ENCODE measurements around the gene MOB3B. TPM values are rescaled to one million over a fixed set of nuclear protein-coding genes. Genes with fewer than 3 reads are reported as not detected.

The MOB3B gene
- total RNA-seq, 4 donors from 2014 or later, result 9.8 to 17.6 (median 14.6) TPM

- Histone ChIP-seq H3K9me3 (no peaks in the 10 kb centered on the region), H3K27ac (peak overlapping the region; percentile 90 to 99 (median 94)), H3K4me3 (replicated peaks in 1 of 3) (no peak overlapping the region), H3K27me3 (no peaks in the 10 kb centered on the region), H3K36me3 (no peaks in the 10 kb centered on the region), H3K4me1 (peaks cover 82 to 88% of the 10 kb centered on the region in 2 donors)
- no peak for DNase-seq
- intact Hi-C loops (cut with DNase I), result no loop called here
- TF ChIP-seq POLR2A (IDR thresholded peaks at IDR 0.05), result no peak
- TF ChIP-seq, protein P1, sequence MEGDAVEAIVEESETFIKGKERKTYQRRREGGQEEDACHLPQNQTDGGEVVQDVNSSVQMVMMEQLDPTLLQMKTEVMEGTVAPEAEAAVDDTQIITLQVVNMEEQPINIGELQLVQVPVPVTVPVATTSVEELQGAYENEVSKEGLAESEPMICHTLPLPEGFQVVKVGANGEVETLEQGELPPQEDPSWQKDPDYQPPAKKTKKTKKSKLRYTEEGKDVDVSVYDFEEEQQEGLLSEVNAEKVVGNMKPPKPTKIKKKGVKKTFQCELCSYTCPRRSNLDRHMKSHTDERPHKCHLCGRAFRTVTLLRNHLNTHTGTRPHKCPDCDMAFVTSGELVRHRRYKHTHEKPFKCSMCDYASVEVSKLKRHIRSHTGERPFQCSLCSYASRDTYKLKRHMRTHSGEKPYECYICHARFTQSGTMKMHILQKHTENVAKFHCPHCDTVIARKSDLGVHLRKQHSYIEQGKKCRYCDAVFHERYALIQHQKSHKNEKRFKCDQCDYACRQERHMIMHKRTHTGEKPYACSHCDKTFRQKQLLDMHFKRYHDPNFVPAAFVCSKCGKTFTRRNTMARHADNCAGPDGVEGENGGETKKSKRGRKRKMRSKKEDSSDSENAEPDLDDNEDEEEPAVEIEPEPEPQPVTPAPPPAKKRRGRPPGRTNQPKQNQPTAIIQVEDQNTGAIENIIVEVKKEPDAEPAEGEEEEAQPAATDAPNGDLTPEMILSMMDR (IDR thresholded peaks at IDR 0.05), result no peak
- WGBS, 2 donors, result 63 to 70% methylated on average over 2 of the region's 2 CpGs
Observed at GRCh38 chr9:27431543-27432147, 98.0 kb downstream of the MOB3B start.

DNA sequence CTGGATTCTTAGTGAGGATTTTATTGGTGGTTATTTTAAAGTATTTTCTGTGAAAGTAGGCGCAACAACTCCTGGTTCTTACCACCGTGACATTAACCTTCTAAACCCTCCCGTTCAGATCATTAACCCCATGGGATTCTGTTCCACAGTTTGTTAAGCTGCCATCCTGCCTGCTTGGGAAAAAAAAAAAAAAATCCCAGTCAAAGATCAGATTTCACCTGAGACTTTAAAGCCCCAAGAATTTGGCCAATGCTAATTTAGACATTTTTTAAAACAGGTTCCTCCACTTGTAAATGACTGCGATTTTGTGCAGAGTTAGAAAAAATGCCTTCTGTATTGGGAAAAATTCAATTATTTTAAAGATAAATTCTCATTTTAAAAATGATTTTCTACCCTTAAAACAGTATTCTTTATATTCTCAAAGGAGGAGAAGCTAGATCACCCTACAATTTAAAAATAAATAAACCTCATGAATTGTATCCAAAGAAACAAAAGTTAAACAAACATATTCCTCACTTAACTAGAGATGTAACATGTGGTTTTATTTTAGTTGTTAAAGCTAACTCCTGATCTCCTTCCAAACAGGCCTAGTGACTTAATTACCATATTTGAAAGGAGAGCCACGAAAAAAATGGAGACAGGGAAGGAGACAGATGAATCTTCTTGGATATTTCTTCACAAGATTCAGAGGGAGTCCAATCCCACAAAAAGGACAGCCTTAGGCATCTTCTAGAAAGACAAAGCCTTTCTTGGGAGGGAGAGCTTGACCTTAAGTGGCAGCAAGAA, 98.7 kb downstream of the MOB3B start:
- H3K36me3 ChIP-seq, result no peaks in the 10 kb centered on the region

DNA sequence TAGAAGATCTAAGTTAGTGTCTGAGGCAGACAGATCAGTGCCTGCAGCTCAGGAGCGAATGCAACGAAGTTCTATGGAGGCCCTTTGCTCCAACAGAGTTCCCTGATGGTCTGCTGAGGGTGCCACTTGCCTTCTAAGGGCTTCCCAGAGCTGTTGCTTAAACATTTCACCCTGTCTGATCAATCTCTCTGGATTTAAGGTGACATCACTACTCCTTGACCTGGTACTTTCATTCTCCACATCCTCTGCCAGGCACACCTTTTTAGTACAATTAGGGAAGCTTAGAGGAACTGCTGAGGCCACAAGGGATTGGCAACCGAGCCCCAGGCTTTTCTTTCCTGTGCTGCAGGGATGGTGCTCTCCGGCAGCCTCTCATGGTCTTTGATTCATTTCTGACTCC, 99.7 kb downstream of the MOB3B start:
- DNase-seq, result no peak
- H3K27ac ChIP-seq, result peak overlapping the region; percentile 90 to 99 (median 94)
- 85 to 96% methylated on average over 4 of the region's 4 CpGs for WGBS, 2 donors
- TF ChIP-seq POLR2A (IDR thresholded peaks at IDR 0.05), result no peak
- TF ChIP-seq, protein P1 (IDR thresholded peaks at IDR 0.05), result no peak
- no peaks in the 10 kb centered on the region for H3K9me3 ChIP-seq
- peaks cover 86 to 90% of the 10 kb centered on the region in 2 donors for H3K4me1 ChIP-seq
- no peaks in the 10 kb centered on the region for H3K27me3 ChIP-seq
- intact Hi-C loops (cut with DNase I), result no loop called here
- no peaks in the 10 kb centered on the region for H3K36me3 ChIP-seq
- H3K4me3 ChIP-seq (replicated peaks in 1 of 3), result no peak overlapping the region

More for the DNA sequence above, 98.7 kb downstream of the MOB3B start:
- WGBS, 2 donors, result 21 to 33% methylated on average over 5 of the region's 5 CpGs
- Histone ChIP-seq H3K27me3 (no peaks in the 10 kb centered on the region), H3K9me3 (no peaks in the 10 kb centered on the region), H3K27ac (peak overlapping the region; percentile 90 to 99 (median 94)), H3K4me1 (peaks cover 89 to 90% of the 10 kb centered on the region in 2 donors), H3K4me3 (replicated peaks in 1 of 3) (no peak overlapping the region)
- TF ChIP-seq POLR2A (IDR thresholded peaks at IDR 0.05), result no peak
- TF ChIP-seq, protein P1 (IDR thresholded peaks at IDR 0.05), result peak in 1 of 6 experiments; percentile 10
- no peak for DNase-seq
- intact Hi-C loops (cut with DNase I), result no loop called here

- no peaks in the 10 kb centered on the region for H3K27me3 ChIP-seq
- intact Hi-C loops (cut with DNase I), result no loop called here
- no peak for DNase-seq
- H3K4me3 ChIP-seq (replicated peaks in 1 of 3), result no peak overlapping the region
- no peaks in the 10 kb centered on the region for H3K9me3 ChIP-seq
- H3K36me3 ChIP-seq, result no peaks in the 10 kb centered on the region
- TF ChIP-seq, protein P1 (IDR thresholded peaks at IDR 0.05), result no peak
- TF ChIP-seq POLR2A (IDR thresholded peaks at IDR 0.05), result no peak
- H3K27ac ChIP-seq, result peak overlapping the region; percentile 90 to 99 (median 94)
- whole genome bisulfite sequencing, 2 donors, result 83 to 86% methylated on average over 2 of the region's 2 CpGs
- H3K4me1 ChIP-seq, result peaks cover 84 to 86% of the 10 kb centered on the region in 2 donors
Observed at GRCh38 chr9:27429436-27429835, 100.2 kb downstream of the MOB3B start.

GRCh38 chr9:27428551-27428950, 101.1 kb downstream of the MOB3B start:
- 79 to 98% methylated on average over 1 of the region's 1 CpG for WGBS, 2 donors
- peaks cover 75 to 77% of the 10 kb centered on the region in 2 donors for H3K4me1 ChIP-seq
- TF ChIP-seq, protein P1 (IDR thresholded peaks at IDR 0.05), result no peak
- no peak for TF ChIP-seq POLR2A (IDR thresholded peaks at IDR 0.05)
- no peaks in the 10 kb centered on the region for H3K27me3 ChIP-seq
- H3K27ac ChIP-seq, result peak overlapping the region; percentile 73 to 99 (median 94)
- no peak overlapping the region for H3K4me3 ChIP-seq (replicated peaks in 1 of 3)
- H3K9me3 ChIP-seq, result no peaks in the 10 kb centered on the region
- H3K36me3 ChIP-seq, result no peaks in the 10 kb centered on the region
- intact Hi-C loops (cut with DNase I), result no loop called here
- DNase-seq, result no peak
